Measurements from ENCODE around the gene WDR5. TPM values are rescaled to one million over a fixed set of nuclear protein-coding genes. Genes with fewer than 3 reads are reported as not detected.

WDR5 gene
- total RNA-seq, 1 donor from 2014 or later = 29.3 TPM

DNA sequence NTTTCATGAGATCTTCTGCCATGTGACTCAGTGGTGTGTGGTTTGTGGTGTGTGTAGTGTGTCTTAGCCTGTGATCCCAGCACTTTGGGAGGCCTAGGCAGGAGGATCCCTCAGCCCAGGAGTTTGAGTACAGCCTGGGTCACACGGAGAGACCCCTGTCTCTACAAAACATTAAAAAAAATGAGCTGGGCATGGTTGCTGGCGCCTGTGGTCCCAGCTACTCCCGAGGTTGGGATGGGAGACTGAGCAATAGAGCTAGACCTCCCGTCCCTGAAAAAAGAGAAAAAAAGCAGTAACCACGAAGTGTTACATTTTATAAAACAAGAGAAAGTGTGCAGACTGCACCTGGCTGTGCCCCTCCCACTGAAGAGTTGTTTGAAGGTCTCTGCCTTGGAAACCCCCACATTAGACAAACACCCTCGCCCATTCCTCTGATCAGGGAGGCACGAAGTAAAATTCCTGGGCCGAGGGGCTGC is 49.7 kb downstream of the WDR5 start:
- H3K4me1 Mint-ChIP-seq (ENCODE audit: unreplicated experiment) = peaks cover 12% of the 10 kb centered on the region
- no peak overlapping the region for H3K4me3 Mint-ChIP-seq (ENCODE audit: unreplicated experiment)
- no peak for DNase-seq (ENCODE audit: extremely low spot score, unreplicated experiment)
- H3K27ac Mint-ChIP-seq (ENCODE audit: unreplicated experiment) = peak overlapping the region; percentile 35
- H3K27me3 Mint-ChIP-seq (ENCODE audit: unreplicated experiment) = no peaks in the 10 kb centered on the region
- TF ChIP-seq CTCF (IDR thresholded peaks at IDR 0.05) = no peak
- H3K36me3 Mint-ChIP-seq (ENCODE audit: unreplicated experiment) = no peaks in the 10 kb centered on the region
- H3K9me3 Mint-ChIP-seq (ENCODE audit: unreplicated experiment) = no peaks in the 10 kb centered on the region

- Mint-ChIP-seq H3K27me3 (ENCODE audit: unreplicated experiment) (no peaks in the 10 kb centered on the region), H3K9me3 (ENCODE audit: unreplicated experiment) (no peaks in the 10 kb centered on the region), H3K4me1 (ENCODE audit: unreplicated experiment) (peaks cover 7% of the 10 kb centered on the region), H3K36me3 (ENCODE audit: unreplicated experiment) (no peaks in the 10 kb centered on the region), H3K27ac (ENCODE audit: unreplicated experiment) (no peak overlapping the region), H3K4me3 (ENCODE audit: unreplicated experiment) (no peak overlapping the region)
- DNase-seq (ENCODE audit: extremely low spot score, unreplicated experiment) = no peak
- TF ChIP-seq CTCF (IDR thresholded peaks at IDR 0.05) = no peak
Observed at GRCh38 chr9:134186471-134187109, 50.7 kb downstream of the WDR5 start.

DNA sequence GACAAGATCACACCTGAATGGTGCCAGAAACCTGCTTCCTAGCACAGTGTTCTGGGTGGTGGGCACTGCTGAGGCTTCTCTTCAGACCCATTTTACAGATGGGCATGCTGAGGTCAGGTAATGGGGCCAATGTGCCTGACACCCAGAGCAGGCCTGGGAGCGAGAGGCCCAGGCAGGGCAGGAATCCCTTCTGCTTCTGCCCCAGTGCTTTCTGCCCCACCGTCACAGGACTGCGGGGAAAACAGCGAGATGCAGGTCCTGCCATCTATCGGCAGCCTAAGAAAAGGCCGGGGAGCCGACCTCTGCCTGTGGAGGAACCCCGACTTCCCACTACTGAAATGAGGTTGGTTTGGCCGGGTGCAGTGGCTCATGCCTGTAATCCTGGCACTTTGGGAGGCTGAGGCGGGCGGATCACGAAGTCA is 51.2 kb downstream of the WDR5 start:
- DNase-seq (ENCODE audit: extremely low spot score, unreplicated experiment) = no peak
- no peak for TF ChIP-seq CTCF (IDR thresholded peaks at IDR 0.05)
- no peaks in the 10 kb centered on the region for H3K36me3 Mint-ChIP-seq (ENCODE audit: unreplicated experiment)
- H3K4me3 Mint-ChIP-seq (ENCODE audit: unreplicated experiment) = no peak overlapping the region
- no peak overlapping the region for H3K27ac Mint-ChIP-seq (ENCODE audit: unreplicated experiment)
- peaks cover 4% of the 10 kb centered on the region for H3K27me3 Mint-ChIP-seq (ENCODE audit: unreplicated experiment)
- no peaks in the 10 kb centered on the region for H3K9me3 Mint-ChIP-seq (ENCODE audit: unreplicated experiment)
- H3K4me1 Mint-ChIP-seq (ENCODE audit: unreplicated experiment) = peaks cover 4% of the 10 kb centered on the region

DNA sequence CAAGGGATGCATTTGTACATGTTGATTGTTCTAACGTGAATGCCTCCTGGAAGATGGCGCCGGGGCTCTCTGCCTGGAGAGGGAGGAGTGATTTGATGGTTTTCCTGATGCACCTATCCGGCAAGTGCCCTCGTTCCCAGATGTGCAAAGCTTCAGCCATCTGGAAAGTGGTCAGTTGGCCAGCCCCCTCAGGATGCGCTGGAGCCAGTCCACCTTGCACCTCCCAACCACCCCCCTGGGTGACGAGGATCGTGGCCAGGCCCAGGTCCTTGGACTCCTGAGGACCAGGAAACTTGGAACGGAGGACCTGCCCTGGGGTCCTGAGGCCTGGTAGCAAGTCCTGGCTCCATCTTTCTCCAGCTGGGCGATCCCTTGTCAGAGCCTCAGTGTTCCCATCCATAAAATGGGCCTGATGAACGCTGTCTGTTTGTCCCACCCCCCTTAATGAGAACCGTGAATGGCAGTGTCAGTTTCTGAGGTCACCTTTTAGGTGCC is 52.1 kb downstream of the WDR5 start:
- Mint-ChIP-seq H3K36me3 (ENCODE audit: unreplicated experiment) (no peaks in the 10 kb centered on the region), H3K9me3 (ENCODE audit: unreplicated experiment) (no peaks in the 10 kb centered on the region), H3K4me3 (ENCODE audit: unreplicated experiment) (no peak overlapping the region), H3K4me1 (ENCODE audit: unreplicated experiment) (peaks cover 4% of the 10 kb centered on the region), H3K27ac (ENCODE audit: unreplicated experiment) (no peak overlapping the region), H3K27me3 (ENCODE audit: unreplicated experiment) (peaks cover 4% of the 10 kb centered on the region)
- no peak for TF ChIP-seq CTCF (IDR thresholded peaks at IDR 0.05)
- DNase-seq (ENCODE audit: extremely low spot score, unreplicated experiment) = no peak

DNA sequence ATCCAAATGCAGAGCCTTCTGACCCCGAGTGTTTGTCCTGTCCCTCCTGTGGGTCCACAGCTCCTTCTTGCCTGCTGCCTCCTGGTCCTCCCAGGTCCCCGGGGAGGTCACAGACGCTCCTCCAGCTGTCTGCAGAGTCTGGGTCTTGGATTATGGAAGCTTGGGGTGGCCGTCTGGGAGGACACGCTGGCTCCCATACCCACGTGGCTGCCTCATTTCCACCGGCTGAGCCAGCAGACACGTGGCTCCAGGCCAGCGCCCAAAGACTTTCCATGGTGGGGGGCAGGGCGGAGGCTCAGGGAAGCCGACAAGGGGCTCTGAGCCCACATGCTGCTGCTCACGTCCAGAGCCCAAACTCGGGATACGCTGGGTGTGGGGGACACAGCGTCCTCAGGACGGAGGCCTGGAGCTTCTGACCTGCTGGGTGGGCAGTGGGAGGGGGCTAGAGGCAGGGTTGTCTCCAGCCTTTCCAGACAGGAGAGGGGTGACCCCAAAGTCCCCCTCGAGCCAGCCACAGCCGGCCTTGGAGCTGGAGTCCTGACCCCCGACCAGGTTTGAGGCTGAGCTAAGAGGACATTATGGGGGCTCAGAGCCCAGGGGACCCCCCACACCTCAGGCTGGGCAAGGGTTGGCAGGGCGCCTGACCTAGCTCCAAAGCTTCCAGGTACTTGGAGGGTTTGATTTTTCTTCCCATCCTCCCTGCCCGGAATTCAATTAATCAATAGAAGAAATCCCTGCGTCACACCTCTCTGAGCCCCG is 52.7 kb downstream of the WDR5 start:
- Mint-ChIP-seq H3K4me1 (ENCODE audit: unreplicated experiment) (peaks cover 4% of the 10 kb centered on the region), H3K36me3 (ENCODE audit: unreplicated experiment) (no peaks in the 10 kb centered on the region), H3K9me3 (ENCODE audit: unreplicated experiment) (no peaks in the 10 kb centered on the region), H3K27me3 (ENCODE audit: unreplicated experiment) (peaks cover 4% of the 10 kb centered on the region), H3K4me3 (ENCODE audit: unreplicated experiment) (no peak overlapping the region), H3K27ac (ENCODE audit: unreplicated experiment) (no peak overlapping the region)
- no peak for TF ChIP-seq CTCF (IDR thresholded peaks at IDR 0.05)
- DNase-seq (ENCODE audit: extremely low spot score, unreplicated experiment) = no peak

Measured in osteocyte (in vitro differentiated cells).